GM10266 (cell line): ENCODE data around the gene STK32C.

Experiments used
- DNase-seq: peaks from one replicate; pipeline ENCODE4 v3.0.0; 2012; ENCODE audit errors: extremely low spot score
- CTCF ChIP-seq: IDR thresholded peaks from 2 replicates; pipeline ENCODE4 v1.5.1; 2012; ENCODE audit warnings: mild to moderate bottlenecking, low read depth; ENCODE audit not compliant: control insufficient read depth, insufficient read depth; ENCODE audit errors: missing control alignments

Gene STK32C

DNA sequence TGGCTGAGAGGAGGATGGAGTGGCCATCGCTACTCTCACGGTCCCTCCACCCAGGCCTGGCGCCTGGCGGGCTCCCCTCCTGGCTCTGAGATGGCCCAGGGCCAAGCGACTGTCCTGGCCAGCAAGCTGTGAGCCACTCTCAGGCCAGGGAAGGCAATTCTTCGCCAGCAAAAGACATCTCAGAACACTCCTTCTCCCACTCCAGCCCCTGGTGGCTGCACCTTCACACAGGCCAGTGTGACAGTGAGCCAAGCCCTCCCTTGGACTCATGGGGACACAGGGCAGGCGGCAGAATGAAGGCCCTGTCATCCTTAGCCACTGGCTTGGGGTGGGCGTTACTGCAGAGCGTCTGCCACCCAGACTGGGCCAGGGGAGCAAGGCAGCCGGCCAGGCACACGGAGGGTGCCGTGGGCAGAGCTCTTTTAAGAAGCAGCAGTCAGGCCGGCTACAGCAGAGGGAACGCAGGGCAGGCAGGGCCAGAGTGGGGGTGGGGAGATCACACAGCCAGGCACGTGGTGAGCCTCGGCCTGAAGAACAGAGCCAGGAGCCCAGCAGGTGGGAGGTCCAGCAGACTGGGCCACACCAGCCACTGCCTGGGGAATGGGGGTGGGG, 14.4 kb downstream of the STK32C start:
- no peak for DNase-seq
- no peak for TF ChIP-seq CTCF

GRCh38 chr10:132292287-132293200, 15.2 kb downstream of the STK32C start:
- DNase-seq: no peak
- no peak for TF ChIP-seq CTCF

DNA sequence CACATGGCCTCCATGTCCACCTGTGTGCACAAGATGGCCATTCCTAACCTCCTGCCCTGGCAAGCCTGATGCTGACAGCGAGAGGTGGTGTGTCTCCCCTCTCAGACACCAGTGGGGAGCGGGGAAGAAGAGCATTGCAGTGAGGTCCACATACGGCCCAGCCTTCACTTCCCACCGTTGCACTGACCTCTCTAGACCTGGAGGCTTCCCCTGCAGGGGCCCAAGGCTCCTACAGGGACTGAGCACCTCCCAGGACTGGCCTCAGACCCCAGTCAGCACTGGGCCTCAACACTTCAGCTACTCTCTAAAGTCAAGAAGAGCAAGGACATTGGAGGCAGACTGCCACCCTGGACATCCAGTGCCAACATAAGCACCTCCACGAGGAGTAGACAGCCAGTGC, 15.9 kb downstream of the STK32C start:
- DNase-seq: no peak
- TF ChIP-seq CTCF: no peak

DNA sequence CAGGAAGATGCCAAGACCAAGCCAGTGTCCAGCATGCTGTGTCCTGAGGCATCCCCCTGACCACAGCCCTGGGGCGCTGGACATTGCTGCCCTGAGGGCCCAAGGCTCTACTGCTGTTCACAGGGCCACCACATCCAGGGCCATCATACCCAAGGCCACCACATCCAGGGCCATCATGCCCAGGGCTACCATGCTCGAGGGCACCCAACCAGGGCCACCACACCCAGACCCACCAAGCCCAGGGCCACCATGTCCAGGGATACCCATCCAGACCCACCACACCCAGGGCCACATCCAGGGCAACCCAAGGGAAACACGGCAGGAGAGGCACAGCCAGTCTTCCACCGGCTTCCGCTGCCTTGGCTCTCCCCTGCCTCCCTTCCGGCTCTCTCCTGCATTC, 17.1 kb downstream of the STK32C start:
- no peak for DNase-seq
- no peak for TF ChIP-seq CTCF

DNA sequence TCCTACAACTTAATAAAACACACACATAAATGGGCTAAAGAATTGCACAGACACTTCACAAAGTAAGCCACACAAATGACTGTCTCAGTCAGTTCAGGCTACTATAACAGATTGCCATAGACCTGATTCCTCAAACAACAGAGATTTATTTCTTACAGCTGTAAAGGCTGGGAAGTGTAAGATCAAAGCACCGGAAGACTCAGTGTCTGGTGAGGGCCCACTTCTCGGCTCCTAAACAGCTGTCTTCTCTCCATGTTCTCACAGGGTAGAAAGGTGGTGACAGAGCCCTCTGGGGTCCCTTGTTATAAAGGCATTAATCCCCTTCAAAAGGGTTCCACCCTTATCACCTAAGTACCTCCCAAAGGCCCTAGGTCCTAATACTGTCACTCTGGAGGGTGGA, 18.3 kb downstream of the STK32C start:
- no peak for DNase-seq
- TF ChIP-seq CTCF: no peak

GRCh38 chr10:132283604-132284382, 24.0 kb downstream of the STK32C start:
- TF ChIP-seq CTCF: no peak
- DNase-seq: no peak
